ENCODE data around the gene DMPK. TPM values are rescaled to one million over a fixed set of nuclear protein-coding genes. Genes with fewer than 3 reads are reported as not detected.
A peak's percentile ranks its signal among the peaks of the same experiment; 100 is the strongest.

The DMPK gene
- total RNA-seq, 1 donor from 2014 or later: 107 TPM

DNA sequence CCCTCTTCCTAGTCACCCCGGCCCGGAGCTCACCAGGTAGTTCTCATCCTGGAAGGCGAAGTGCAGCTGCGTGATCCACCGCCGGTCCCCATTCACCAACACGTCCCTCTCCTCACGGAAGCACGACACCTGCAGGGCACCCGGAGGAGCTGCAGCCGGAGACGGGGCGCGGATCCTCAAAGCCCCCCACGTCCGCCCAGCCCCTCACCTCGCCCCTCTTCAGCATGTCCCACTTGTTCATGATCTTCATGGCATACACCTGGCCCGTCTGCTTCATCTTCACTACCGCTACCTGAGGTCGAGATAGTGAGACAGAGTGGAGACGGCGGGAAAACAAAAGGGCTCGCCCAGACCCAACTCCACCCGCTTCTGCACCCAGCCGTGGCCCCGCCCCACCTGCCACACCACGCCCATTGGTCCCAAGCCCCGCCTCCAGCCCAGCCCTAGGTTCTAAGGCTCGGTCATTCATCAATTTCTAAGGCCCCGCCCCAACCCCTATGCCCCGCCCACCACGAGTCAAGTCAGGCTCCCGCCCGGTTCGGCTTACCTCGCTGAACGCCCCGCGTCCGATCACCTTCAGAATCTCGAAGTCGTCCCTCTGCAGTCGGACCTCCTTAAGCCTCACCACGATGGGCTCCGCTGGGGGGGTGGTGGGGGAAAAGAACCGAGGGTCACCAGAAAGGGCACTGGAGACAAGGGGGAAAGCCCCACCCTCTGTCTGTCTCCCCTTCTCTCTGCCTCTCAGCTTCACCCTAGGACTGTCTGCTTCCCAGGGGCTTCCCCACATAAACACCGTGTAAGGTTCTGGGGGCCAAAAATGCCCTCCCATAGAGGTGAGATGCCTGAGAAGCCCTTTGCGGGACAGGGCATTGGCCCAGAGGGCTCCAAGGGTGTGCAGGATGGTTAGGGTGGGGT is 2.8 kb downstream of the DMPK start:
- H3K9me3 Mint-ChIP-seq (ENCODE audit: unreplicated experiment): peaks cover 3% of the 10 kb centered on the region
- H3K27me3 Mint-ChIP-seq (ENCODE audit: unreplicated experiment): peaks cover 10% of the 10 kb centered on the region
- DNase-seq: peak; percentile 94
- H3K4me1 Mint-ChIP-seq (ENCODE audit: low read depth, unreplicated experiment): peaks cover 12% of the 10 kb centered on the region
- H3K27ac Mint-ChIP-seq (ENCODE audit: unreplicated experiment): no peak overlapping the region
- TF ChIP-seq, protein P1, sequence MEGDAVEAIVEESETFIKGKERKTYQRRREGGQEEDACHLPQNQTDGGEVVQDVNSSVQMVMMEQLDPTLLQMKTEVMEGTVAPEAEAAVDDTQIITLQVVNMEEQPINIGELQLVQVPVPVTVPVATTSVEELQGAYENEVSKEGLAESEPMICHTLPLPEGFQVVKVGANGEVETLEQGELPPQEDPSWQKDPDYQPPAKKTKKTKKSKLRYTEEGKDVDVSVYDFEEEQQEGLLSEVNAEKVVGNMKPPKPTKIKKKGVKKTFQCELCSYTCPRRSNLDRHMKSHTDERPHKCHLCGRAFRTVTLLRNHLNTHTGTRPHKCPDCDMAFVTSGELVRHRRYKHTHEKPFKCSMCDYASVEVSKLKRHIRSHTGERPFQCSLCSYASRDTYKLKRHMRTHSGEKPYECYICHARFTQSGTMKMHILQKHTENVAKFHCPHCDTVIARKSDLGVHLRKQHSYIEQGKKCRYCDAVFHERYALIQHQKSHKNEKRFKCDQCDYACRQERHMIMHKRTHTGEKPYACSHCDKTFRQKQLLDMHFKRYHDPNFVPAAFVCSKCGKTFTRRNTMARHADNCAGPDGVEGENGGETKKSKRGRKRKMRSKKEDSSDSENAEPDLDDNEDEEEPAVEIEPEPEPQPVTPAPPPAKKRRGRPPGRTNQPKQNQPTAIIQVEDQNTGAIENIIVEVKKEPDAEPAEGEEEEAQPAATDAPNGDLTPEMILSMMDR (IDR thresholded peaks at IDR 0.05; ENCODE audit: partially characterized antibody, unreplicated experiment): peak; percentile 74
- H3K4me3 Mint-ChIP-seq (ENCODE audit: unreplicated experiment): peak overlapping the region; percentile 91
- no peaks in the 10 kb centered on the region for H3K36me3 Mint-ChIP-seq (ENCODE audit: unreplicated experiment)

DNA sequence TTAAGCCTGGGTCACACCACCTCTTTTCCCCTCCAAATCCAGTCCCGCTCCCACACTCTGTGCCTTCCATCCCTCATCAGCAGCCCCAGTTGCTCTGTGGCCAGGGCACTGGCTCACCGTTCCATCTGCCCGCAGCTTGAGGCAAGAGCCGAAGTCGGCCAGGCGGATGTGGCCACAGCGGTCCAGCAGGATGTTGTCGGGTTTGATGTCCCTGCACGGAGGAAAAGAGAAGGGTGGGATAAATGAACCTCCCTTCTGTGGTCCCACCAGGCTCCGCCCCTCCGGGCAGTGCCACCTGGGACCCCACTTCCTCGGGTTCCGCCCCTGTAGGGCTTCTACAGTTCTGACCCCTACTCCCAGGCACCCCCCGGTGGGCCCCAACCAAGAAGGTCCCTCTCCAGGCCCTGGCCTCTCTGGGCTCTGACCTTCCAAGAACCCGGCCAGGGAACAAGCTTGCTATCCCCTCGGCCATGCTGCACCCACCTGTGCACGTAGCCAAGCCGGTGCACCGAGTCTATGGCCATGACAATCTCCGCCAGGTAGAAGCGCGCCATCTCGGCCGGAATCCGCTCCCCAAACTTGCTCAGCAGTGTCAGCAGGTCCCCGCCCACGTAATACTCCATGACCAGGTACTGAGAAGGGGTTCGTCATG is 4.2 kb downstream of the DMPK start:
- Mint-ChIP-seq H3K27ac (ENCODE audit: unreplicated experiment) (no peak overlapping the region), H3K27me3 (ENCODE audit: unreplicated experiment) (peaks cover 12% of the 10 kb centered on the region), H3K4me3 (ENCODE audit: unreplicated experiment) (peak overlapping the region; percentile 91), H3K4me1 (ENCODE audit: low read depth, unreplicated experiment) (peaks cover 7% of the 10 kb centered on the region), H3K9me3 (ENCODE audit: unreplicated experiment) (peaks cover 3% of the 10 kb centered on the region), H3K36me3 (ENCODE audit: unreplicated experiment) (no peaks in the 10 kb centered on the region)
- TF ChIP-seq, protein P1 (IDR thresholded peaks at IDR 0.05; ENCODE audit: partially characterized antibody, unreplicated experiment): no peak
- DNase-seq: no peak

DNA sequence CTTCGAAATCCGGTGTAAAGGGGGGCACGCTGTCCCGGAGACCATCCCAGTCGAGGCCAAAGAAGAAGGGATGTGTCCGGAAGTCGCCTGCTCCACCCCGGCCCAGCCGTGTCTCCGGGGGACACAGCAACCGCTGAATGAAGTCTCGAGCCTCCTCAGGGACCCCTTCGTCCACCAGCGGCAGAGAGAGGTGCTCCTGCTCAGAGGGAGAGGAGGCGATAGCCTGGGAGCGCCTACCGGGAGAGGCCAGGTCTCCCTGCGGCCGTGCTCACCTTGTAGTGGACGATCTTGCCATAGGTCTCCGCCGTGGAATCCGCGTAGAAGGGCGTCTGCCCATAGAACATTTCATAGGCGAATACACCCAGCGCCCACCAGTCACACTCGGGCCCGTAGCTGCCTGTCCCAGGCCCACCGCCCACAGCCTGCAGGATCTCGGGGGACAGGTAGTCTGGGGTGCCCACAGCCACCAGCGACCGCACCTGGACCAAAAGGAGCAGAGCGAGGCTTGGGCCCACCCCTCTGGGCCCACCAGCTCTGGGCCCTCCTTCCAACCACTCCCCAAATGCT is 4.8 kb downstream of the DMPK start:
- DNase-seq: no peak
- H3K4me3 Mint-ChIP-seq (ENCODE audit: unreplicated experiment): no peak overlapping the region
- peaks cover 5% of the 10 kb centered on the region for H3K9me3 Mint-ChIP-seq (ENCODE audit: unreplicated experiment)
- no peaks in the 10 kb centered on the region for H3K36me3 Mint-ChIP-seq (ENCODE audit: unreplicated experiment)
- TF ChIP-seq, protein P1 (IDR thresholded peaks at IDR 0.05; ENCODE audit: partially characterized antibody, unreplicated experiment): no peak
- H3K27ac Mint-ChIP-seq (ENCODE audit: unreplicated experiment): no peak overlapping the region
- peaks cover 6% of the 10 kb centered on the region for H3K4me1 Mint-ChIP-seq (ENCODE audit: low read depth, unreplicated experiment)
- H3K27me3 Mint-ChIP-seq (ENCODE audit: unreplicated experiment): peaks cover 12% of the 10 kb centered on the region

DNA sequence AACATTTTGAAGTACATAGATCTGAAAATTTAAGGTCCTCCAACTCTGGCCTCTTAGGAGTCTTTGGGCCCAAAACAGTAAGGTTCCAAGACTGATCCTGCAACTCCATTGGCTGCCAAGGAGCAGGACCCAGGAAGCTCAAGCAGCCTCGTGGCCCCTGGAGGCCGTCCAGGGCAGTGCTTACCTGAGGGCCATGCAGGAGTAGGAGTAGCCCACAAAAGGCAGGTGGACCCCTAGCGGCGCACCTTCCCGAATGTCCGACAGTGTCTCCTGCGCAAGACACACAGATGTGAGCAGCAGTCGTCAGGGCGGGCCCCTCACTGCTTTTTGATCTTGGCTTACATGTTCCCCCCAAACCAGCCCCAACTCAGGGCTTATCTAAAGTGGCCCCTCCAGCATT is 7.5 kb downstream of the DMPK start:
- TF ChIP-seq, protein P1 (IDR thresholded peaks at IDR 0.05; ENCODE audit: partially characterized antibody, unreplicated experiment): no peak
- H3K27me3 Mint-ChIP-seq (ENCODE audit: unreplicated experiment): peaks cover 19% of the 10 kb centered on the region
- H3K27ac Mint-ChIP-seq (ENCODE audit: unreplicated experiment): no peak overlapping the region
- H3K4me1 Mint-ChIP-seq (ENCODE audit: low read depth, unreplicated experiment): peaks cover 5% of the 10 kb centered on the region
- H3K9me3 Mint-ChIP-seq (ENCODE audit: unreplicated experiment): peaks cover 16% of the 10 kb centered on the region
- no peaks in the 10 kb centered on the region for H3K36me3 Mint-ChIP-seq (ENCODE audit: unreplicated experiment)
- no peak overlapping the region for H3K4me3 Mint-ChIP-seq (ENCODE audit: unreplicated experiment)
- DNase-seq: no peak
